Measurements from ENCODE around the gene PSMA4. TPM values are rescaled to one million over a fixed set of nuclear protein-coding genes. Genes with fewer than 3 reads are reported as not detected.
"Not testable (repeated sequence)": the region's sequence is repeated elsewhere in the genome, so short reads cannot be mapped to it uniquely, and the experiment has no call there.

The PSMA4 gene
- total RNA-seq, 1 donor from 2014 or later, result 137 TPM

- DNase-seq (ENCODE audit: low spot score), result no peak
Measured at GRCh38 chr15:78550815-78551214, 10.6 kb downstream of the PSMA4 start.

- DNase-seq (ENCODE audit: low spot score), result no peak
Measured at GRCh38 chr15:78551902-78552301, 11.7 kb downstream of the PSMA4 start.

- no peak for DNase-seq (ENCODE audit: low spot score)
Measured at GRCh38 chr15:78552597-78552996, 12.4 kb downstream of the PSMA4 start.

GRCh38 chr15:78560201-78560600 is 20.0 kb downstream of the PSMA4 start:
- DNase-seq (ENCODE audit: low spot score), result not testable (repeated sequence)

GRCh38 chr15:78561490-78561889 is 21.2 kb downstream of the PSMA4 start:
- no peak for DNase-seq (ENCODE audit: low spot score)

GRCh38 chr15:78563092-78563491 is 22.8 kb downstream of the PSMA4 start:
- DNase-seq (ENCODE audit: low spot score), result no peak

GRCh38 chr15:78564743-78565096 is 24.5 kb downstream of the PSMA4 start:
- DNase-seq (ENCODE audit: low spot score), result no peak

GRCh38 chr15:78565097-78565950 is 25.1 kb downstream of the PSMA4 start, which contains the start of gene CHRNA5:
Gene CHRNA5 (plus strand): TSS chr15:78565520. CDS start chr15:78565720, 200 bp downstream.
- DNase-seq (ENCODE audit: low spot score), result no peak

- DNase-seq (ENCODE audit: low spot score), result no peak
Measured at GRCh38 chr15:78565951-78566774, 25.9 kb downstream of the PSMA4 start.

- no peak for DNase-seq (ENCODE audit: low spot score)
Measured at GRCh38 chr15:78567531-78567930, 27.3 kb downstream of the PSMA4 start.

- no peak for DNase-seq (ENCODE audit: low spot score)
Measured at GRCh38 chr15:78570710-78571109, 30.5 kb downstream of the PSMA4 start.

- DNase-seq (ENCODE audit: low spot score), result no peak
Measured at GRCh38 chr15:78571382-78571781, 31.1 kb downstream of the PSMA4 start.

GRCh38 chr15:78573416-78573815 is 33.2 kb downstream of the PSMA4 start:
- no peak for DNase-seq (ENCODE audit: low spot score)

- no peak for DNase-seq (ENCODE audit: low spot score)
Measured at GRCh38 chr15:78574944-78575343, 34.7 kb downstream of the PSMA4 start.

GRCh38 chr15:78597583-78597982 is 57.3 kb downstream of the PSMA4 start:
- DNase-seq (ENCODE audit: low spot score), result no peak

GRCh38 chr15:78598348-78598747 is 58.1 kb downstream of the PSMA4 start:
- no peak for DNase-seq (ENCODE audit: low spot score)

- peak; percentile 43 for DNase-seq (ENCODE audit: low spot score)
Measured at GRCh38 chr15:78599189-78599588, 58.9 kb downstream of the PSMA4 start.

Other genes with a start within 250 kb of the PSMA4 start
- 50.9 TPM for gene SKIC8, start 240.8 kb upstream of the PSMA4 start, total RNA-seq
- not detected for gene CRABP1, start 200.1 kb upstream of the PSMA4 start, total RNA-seq
- gene IREB2, start 102.2 kb upstream of the PSMA4 start, total RNA-seq, result 57.1 TPM
- gene HYKK, start 32.9 kb upstream of the PSMA4 start, total RNA-seq, result 4.1 TPM
- 1.7 TPM for gene CHRNA5, start 25.1 kb downstream of the PSMA4 start, total RNA-seq
- gene CHRNA3, start 80.6 kb downstream of the PSMA4 start, total RNA-seq, result not detected
- not detected for gene CHRNB4, start 100.8 kb downstream of the PSMA4 start, total RNA-seq